GM19025 (cell line): Measurements from ENCODE around the gene MMAA.
"Not testable (repeated sequence)": the region's sequence is repeated elsewhere in the genome, so short reads cannot be mapped to it uniquely, and the experiment has no call there.

Experiments used
- ATAC-seq: cut with Tn5 transposase; IDR thresholded peaks from one replicate; pipeline ENCODE4 v1.9.1; 2021; ENCODE audit warnings: mild to moderate bottlenecking, low read depth, moderate library complexity; ENCODE audit not compliant: unreplicated experiment

MMAA gene

DNA sequence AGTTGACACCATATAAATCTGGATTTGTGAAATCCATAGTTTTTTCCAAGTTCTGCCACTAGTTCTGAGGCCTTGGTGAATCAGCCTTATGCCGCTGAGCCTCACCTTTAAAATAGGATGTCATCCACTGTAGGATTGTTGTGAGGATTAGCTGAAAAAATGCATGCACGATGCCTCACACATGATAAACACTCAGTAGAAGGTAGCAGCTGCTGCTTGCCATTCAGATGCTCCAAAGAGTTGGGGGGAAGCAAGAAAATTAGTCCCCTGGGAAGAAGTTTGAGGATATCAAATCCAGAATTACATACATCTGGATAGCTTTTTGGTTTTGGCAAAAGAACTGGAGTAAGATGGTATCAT, 7.4 kb downstream of the MMAA start:
- no peak for ATAC-seq

DNA sequence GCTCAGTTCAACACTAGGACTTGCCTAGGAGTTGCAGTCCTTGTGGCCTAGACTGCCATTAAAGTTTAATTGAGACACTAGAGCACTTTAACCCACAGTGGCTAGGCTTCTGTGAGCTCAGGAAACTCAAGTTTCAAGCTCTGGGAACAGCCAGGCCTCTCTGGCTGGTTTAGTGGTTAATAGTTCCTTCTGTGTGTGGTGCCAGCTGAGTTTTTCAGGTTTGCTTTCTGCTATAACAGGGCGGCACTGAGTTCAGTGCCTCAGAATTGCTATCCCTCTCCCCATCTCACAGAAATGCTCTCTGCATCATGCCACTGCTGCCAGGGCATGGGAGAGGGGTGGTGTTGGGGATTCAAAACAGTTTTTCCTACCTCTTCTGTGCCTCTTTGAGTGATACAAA, 15.9 kb downstream of the MMAA start:
- no peak for ATAC-seq

DNA sequence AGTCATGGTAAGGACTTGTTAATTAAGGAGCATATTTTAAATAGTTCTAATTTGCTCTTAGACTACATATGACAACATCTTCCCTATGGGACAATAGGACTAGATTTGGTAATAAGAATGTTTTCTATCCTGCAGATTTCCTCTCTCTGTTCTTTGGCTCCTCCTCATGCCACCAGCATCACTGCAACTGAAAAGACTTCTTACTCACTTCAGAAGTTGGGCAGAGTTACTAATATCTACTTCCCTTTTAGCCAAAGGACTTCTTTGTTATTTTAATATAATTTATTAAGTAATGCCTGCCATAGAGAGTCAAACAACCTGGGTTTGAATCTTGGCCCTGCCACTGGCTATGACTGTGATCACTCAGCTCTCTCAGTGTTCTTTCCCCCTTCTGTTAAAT, 16.4 kb downstream of the MMAA start:
- ATAC-seq = no peak

DNA sequence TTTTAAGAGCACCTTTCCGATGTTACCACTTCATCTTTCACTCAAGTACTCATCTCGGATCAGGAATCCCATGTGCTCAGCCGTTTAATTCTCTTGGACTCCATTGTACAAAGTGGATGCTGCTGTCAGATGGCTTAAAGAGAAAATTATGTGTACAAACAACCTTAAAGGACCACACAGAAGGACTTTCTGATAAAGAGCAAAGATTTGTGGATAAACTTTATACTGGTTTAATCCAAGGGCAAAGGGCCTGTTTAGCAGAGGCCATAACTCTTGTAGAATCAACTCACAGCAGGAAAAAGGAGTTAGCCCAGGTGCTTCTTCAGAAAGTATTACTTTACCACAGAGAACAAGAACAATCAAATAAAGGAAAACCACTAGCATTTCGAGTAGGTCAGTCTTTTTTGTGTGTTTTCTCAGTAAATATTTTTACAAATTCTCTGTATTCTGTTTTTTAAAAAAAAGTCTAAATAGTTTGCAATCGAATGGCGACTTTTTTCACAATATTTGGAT, 20.1 kb downstream of the MMAA start:
- no peak for ATAC-seq

DNA sequence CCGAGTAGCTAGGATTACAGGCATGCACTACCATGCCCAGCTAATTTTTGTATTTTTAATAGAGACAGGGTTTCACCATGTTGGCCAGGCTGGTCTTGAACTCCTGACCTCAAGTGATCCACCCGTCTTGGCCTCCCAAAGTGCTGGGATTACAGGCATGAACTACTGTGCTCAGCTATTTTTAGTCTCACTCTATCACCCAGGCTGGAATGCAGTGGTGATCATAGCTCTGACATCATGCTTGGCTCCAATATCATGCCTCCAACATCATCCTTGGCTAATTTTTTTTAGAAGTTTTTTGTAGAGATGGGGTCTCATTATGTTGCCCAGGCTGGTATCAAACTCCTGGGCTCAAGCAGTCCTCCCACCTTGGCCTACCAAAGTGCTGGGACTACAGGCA, 21.1 kb downstream of the MMAA start:
- not testable (repeated sequence) for ATAC-seq

DNA sequence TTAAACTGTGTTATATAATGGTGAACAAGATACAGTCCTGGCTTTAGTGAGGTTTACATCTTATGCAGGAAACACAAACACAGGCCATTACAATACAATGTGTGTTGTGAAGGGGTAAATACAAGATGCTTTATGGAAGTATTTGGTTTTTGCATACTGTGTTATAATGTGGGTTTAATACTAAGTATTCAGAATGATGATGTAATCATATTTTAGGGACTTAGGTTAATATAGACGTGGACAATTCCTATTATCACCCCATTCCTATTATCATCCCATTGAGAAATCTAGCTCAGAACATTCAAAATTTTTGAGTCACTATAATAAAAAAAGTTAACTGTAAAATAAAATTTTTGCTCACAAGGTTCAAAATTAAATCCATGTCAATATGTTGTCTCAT, 24.1 kb downstream of the MMAA start:
- no peak for ATAC-seq

DNA sequence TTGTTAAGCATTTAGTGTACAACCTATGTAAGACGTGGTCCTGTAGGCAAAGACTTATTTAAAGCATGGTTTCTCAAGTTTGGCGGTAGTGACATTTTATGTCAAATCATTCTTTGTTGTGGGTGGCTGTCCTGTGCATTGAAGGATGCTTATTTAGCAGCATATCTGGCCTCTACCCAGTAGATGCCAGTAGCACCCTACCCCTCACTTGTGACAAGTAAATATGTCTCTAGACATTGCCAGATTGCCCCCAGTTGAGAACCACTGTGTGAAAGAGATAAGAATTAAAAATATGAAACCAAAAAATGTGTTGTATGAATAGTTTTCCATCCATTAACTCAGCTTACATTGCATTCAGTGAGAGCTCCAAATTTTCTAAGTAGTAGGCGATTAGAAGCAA, 25.5 kb downstream of the MMAA start:
- no peak for ATAC-seq

DNA sequence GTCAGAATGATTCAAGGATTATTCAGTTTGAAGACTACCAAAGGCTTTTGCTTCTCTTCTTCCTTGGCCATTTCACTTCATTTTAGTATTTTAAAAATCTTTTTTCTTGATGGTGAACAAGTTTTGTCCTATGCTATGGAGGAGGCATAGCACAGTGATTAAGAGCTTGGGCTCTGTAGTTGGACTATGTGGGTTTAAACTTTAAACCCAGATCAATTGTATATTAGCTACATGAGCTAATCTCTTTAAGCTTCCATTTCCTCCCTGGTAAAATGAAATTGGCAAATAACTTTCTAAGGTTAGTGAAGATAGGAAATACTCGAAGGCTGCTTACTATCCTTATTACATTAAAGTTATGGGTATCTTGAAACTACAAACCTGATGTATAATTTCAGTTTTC, 37.0 kb downstream of the MMAA start:
- ATAC-seq = no peak

DNA sequence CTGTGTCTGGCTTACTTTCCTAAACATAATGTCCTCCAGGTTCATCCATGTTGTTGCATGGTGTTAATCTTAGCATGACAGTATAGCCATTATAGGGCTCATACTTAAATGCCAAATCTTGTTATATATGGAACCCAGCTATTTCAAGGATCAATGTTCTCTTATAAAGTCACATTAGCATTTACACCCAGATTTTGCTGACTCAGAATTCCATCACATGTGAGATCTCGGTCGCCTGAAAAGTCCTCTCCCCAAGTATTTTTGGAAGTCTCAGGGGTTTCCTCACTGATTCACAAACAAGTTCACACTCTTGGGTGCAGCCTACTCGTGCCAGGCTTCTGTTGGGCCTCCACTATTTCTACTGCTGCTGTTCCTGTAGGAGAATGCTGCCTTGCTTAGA, 40.9 kb downstream of the MMAA start:
- no peak for ATAC-seq

DNA sequence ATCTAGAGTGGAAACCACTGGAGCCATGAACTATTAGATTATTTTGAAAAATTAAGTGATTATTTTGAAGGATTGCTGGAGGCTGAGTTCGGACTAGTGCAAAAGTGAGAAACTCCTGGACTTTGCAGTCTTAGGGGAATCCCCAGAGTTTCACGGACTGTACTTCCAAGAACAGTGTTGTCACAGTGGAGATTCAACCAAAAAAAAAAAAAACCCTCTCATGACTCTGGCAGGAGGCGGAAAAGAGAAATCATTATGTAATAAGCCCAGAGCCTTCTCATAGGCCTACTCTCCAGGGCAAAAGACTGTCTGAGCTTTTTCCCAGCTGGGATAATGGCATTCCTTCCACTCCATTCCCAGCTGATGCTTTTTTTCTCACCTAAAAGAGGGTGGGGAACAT, 44.0 kb downstream of the MMAA start:
- ATAC-seq = no peak

DNA sequence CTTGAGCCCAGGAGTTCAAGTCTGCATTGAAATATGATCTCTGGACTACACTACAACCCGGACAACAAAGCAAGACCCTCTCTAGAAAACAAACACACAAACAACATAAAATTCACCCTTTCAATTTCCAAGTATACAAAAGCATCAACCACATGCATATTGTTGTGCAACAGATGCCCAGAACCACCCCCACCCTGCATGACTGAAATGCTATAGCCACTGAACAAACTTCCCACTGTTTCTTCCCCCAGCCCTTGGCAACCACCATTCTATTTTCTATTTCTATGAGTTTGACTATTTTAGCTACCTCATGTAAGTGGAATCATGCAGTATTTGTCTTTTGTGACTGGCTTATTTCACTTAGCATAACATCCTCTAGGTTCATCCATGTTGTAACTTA, 46.6 kb downstream of the MMAA start:
- no peak for ATAC-seq

DNA sequence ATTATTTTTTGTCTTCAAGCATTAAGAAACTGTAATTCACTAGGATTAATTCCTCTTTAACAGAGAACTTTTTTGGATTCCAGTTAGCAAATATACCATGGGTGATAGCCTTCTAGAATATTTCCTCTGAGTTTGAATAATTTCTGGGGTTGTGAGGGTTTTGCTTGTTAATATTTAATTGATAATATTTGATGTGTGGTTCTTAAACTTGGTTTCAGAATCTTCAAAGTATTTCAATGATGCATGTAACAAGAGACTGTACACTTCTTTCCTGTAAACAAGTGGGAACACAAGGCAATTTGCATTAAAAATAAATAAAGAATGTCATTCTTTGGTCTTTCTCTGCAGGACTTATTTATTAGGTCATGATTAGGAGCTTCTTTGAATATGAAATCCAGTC, 51.2 kb downstream of the MMAA start:
- ATAC-seq = no peak

DNA sequence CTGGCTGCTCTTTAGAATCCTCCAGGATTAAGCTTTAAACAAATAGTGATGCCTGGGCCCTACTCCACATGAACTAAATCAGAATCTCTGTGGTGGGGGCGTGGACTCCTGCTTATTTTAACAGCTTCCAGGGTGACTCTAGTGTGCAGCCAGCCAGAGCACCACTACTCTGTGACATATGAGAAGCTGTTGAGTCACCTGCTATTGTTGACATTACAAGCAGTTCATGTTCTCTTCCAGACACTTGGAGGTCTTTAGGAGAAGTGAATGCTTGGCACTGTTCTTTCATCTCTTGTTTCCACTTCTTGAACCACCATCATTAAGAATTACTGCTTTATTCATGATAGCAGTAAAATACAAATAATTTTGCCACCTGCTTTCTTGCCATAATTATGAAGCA, 60.3 kb downstream of the MMAA start:
- no peak for ATAC-seq

DNA sequence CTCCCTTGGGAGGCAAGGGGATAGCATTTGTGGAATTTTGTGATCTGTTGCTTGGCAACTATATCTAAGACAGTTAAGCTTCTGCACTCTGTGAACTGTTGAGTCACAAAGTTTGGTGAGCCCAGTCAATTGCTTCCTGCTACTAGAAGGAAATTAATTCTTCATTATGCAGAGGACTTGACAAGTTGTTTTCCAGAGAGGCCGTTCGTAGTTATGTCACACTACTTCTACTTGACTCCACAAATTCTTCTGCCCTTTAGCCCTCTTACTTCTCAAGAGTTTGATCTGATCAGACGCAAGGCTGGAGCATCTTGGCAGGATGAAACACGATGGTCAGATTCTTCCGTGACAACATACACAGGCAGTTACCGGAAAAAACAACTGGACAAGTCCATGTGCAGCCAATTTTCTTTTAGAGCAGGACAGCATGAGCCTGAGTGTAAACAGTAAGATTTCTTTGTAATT, 60.8 kb downstream of the MMAA start, which contains the start of gene C4orf51:
Gene C4orf51, plus strand, starts transcription at position 156 of the 465 bp plus-strand sequence. Its CDS starts 58 bp downstream, at position 214.
- ATAC-seq = no peak

DNA sequence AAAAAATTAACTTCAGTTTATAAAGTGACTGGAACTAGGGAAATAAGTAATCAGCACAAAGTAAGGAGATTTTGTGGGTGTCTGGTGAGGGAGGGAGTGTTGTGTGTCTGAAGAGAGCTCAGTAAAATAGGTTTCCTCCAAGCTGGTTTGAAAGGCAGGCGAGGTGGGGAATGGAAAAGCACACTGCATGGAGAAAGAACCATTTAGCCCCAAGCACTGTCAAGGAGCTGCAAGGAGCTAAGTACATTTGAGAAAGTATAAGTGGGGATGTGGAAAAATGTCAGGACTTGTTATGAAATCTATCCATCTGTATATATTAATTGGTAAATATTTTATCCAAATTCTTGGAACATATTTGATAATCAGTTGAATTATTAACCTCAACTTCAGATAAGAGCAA, 61.7 kb downstream of the MMAA start:
- no peak for ATAC-seq

DNA sequence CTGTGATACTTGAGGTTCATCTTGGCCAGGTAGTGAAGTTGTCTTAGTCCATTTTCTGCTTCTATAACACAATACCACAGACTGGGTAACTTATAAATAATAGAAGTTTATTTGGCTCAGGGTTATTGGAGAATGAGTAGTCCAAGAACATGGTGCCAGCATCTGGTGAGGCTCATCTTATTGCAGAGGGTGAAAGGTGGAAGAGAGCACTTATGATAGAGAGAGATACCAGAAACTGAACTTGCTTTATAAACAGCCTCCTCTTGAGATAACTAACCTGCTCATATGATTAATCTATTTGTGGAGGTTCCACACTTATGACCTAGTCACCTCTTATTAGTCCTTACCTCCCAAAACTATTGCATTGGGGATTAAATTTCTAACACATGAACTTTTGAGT, 62.3 kb downstream of the MMAA start:
- no peak for ATAC-seq

DNA sequence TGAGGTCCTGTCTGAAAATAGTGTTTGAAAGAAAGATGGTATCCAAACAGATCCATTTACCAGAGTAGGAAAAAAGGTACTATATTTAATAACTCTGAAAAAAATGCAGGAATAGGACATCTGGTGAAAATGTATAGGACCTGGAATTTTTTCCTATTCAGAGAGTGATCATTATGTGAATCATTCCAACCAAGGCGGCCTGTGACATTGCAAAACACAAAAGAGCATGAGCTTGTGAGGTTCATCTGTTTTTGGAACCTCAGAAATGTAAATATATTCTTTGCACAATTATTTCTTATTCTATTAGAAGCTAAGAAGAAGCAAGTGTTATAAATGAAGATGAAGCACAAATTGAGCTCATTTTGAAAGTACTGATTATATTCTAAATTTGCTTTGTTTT, 62.8 kb downstream of the MMAA start:
- no peak for ATAC-seq

DNA sequence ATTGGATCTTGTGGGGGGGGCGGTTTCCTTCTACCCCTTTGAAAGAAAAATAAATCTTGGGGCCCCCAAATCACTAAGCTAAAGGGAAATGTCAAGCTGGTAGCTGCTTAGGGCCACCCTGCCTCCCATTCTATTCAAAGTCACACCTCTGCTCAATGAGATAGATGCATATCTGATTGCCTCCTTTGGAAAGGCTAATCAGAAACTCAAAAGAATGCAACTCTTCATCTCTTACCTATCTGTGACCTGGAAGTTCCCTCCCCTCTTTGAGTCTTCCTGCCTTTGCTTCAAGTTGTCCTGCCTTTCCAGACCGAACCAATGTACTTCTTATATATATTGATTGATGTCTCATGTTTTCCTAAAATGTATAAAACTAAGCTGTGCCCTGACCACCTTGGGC, 67.8 kb downstream of the MMAA start:
- no peak for ATAC-seq

DNA sequence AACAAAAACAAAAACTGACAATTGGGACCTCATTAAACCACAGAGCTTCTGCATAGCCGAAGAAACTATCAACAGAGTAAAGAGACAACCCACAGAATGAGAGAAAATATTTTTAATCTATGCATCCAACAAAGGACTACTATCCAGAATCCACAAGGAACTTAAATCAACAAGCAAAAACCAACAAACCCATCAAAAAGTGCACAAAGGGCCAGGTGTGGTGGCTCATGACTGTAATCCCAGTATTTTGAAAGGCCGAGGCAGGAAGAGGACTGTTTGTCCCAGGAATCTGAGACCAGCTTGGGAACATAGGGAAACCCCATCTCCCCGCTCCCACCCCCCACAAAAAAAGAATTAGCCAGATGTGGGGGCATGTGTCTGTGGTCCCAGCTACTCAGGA, 71.4 kb downstream of the MMAA start:
- no peak for ATAC-seq

DNA sequence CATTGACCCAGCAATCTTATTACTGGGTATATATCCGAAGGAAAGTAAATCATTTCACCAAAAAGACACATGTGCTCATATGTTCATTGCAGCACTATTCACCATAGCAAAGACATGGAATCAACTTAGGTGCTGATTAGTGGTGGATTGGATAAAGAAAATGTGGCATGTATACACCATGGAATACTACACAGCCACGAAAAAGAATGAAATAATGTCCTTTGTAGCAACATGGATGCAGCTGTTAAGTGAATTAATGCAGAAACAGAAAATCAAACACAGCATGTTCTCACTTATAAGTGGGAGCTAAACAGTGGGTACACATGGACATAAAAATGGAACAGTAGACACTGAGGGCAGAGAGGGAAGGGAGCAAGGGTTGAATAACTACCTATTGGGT, 72.2 kb downstream of the MMAA start:
- not testable (repeated sequence) for ATAC-seq

DNA sequence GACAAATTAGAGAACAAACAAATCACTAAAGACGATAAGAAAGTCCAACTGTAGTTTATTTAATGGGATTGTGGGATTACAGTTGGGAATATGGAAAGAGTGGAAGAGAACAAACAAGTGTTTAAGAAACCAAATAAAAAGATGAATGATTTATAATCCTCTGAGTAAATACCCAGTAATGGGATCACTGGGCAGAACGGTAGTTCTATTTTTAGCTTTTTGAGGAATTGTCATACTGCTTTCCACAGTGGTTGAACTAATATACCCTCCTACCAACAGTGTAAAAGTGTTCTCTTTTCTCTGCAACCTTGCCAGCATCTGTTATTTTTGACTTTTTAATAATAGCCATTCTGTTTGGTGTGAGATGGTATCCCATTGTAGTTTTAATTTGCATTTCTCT, 75.7 kb downstream of the MMAA start:
- ATAC-seq = no peak

DNA sequence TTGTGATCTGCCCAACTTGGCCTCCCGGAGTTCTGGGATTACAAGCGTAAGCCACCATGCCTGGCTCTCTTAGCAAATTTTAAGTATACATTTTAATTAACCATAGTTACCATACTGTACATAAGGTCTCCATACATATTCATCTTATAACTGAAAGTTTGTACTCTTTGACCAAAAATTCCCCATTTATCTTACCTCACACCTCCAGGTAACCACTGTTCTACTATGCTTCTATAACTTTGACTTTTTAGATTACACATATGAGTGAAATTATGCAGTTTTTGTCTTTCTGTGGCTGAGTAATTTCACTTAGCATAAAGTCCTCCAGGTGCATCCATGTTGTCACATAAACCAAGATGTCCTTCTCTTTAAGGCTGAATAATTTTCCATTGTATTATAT, 78.1 kb downstream of the MMAA start:
- ATAC-seq = no peak

DNA sequence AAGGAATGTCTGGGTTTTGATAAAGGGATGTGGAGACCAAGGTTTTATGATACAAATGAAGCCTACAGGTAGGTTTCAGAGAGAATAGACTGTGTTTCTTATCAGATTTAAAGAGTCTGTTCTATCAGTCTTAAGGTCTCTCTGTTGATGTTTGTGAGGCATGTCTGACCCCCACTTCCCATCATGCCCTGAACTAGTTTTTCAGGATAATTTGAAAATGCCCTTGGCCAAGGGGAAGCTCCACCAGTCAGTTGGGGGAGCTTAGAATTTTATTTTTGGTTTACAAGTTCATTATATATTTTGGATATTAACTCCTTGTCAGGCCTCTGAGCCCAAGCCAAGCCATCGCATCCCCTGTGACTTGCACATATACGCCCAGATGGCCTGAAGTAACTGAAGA, 79.3 kb downstream of the MMAA start:
- ATAC-seq = no peak
